K562 (cell line): ENCODE results near the gene ZNF107. TPM values are rescaled to one million over a fixed set of nuclear protein-coding genes. Genes with fewer than 3 reads are reported as not detected.

Experiments used
- DDX20 ChIP-seq: fragments of 450-650 bp; IDR thresholded peaks from 2 replicates; pipeline ENCODE4 v1.6.1; 2016; ENCODE audit warnings: missing genetic modification characterization, low read depth, mild to moderate bottlenecking, missing compliant biosample characterization, moderate library complexity
- E4F1 ChIP-seq: fragments of 250-450 bp; sonication (Bioruptor Pico); IDR thresholded peaks from 2 replicates; pipeline ENCODE4 v1.5.0; 2021; ENCODE audit warnings: mild to moderate bottlenecking, borderline replicate concordance
- FOXJ2 ChIP-seq: fragments of 200-800 bp; sonication (Bioruptor generic); IDR thresholded peaks from 2 replicates; pipeline ENCODE4 v1.6.1; 2016; ENCODE audit warnings: missing genetic modification characterization, missing compliant biosample characterization
- FOXK2 ChIP-seq, 2 experiments: fragments of 450-650 bp; IDR thresholded peaks in 1 of 2; conservative IDR thresholded peaks in 1 of 2; 2 replicates each; pipeline ENCODE4 v1.6.1; 2016; ENCODE audit warnings: low read depth in 2 of 2, mild to moderate bottlenecking in 1 of 2
- JUN ChIP-seq, 2 experiments: sonication (generic) in 1 of 2; formaldehyde crosslinking in 1 of 2; IDR thresholded peaks; 2 replicates each; pipeline versions ENCODE4 v1.6.1 to v1.8.0; 2012 to 2022; ENCODE audit warnings: borderline replicate concordance in 2 of 2, mild to moderate bottlenecking in 2 of 2, improper control_type of control experiment in 1 of 2, low read depth in 1 of 2, low read length in 1 of 2, missing genetic modification reagents in 1 of 2
- KLF1 ChIP-seq: fragments of 450-650 bp; IDR thresholded peaks from 2 replicates; pipeline ENCODE4 v1.6.1; 2016; ENCODE audit warnings: missing genetic modification characterization, missing compliant biosample characterization
- PCBP1 ChIP-seq: fragments of 200-400 bp; formaldehyde crosslinking; IDR thresholded peaks from 2 replicates; pipeline ENCODE4 v1.6.1; 2018; ENCODE audit warnings: mild to moderate bottlenecking, low read depth, low read length; ENCODE audit not compliant: poor library complexity, severe bottlenecking
- PKNOX1 ChIP-seq: fragments of 450-650 bp; IDR thresholded peaks from 2 replicates; pipeline ENCODE4 v1.6.1; 2016
- RBM15 ChIP-seq: fragments of 200-400 bp; formaldehyde crosslinking; IDR thresholded peaks from 2 replicates; pipeline ENCODE4 v1.6.1; 2018; ENCODE audit warnings: mild to moderate bottlenecking, low read length, moderate library complexity; ENCODE audit not compliant: insufficient read depth
- TEAD4 ChIP-seq, 2 experiments: sonication (generic) in 1 of 2; formaldehyde crosslinking in 1 of 2; IDR thresholded peaks; 2 replicates each; pipeline versions ENCODE4 v1.6.1 to v1.8.0; 2012 to 2022; ENCODE audit warnings: borderline replicate concordance in 1 of 2, inconsistent platforms in 1 of 2, low read length in 1 of 2, mild to moderate bottlenecking in 1 of 2, missing genetic modification reagents in 1 of 2
- TSC22D4 ChIP-seq: fragments of 450-650 bp; IDR thresholded peaks from 2 replicates; pipeline ENCODE4 v1.6.1; 2016; ENCODE audit warnings: missing genetic modification characterization, missing biosample characterization, control low read depth
- ZBTB40 ChIP-seq, 2 experiments: fragments of 450-650 bp in 1 of 2; sonication (generic) in 1 of 2; formaldehyde crosslinking in 1 of 2; IDR thresholded peaks; 2 replicates each; pipeline versions ENCODE4 v1.7.1 to v1.9.0; 2016 to 2022; ENCODE audit warnings: inconsistent platforms in 1 of 2, mild to moderate bottlenecking in 1 of 2, missing genetic modification reagents in 1 of 2
- ZNF140 ChIP-seq: fragments of 250-450 bp; sonication (Bioruptor Pico); IDR thresholded peaks from 2 replicates; pipeline ENCODE4 v1.8.0; 2021; ENCODE audit warnings: moderate library complexity, mild to moderate bottlenecking, inconsistent platforms
- ZNF274 ChIP-seq: IDR thresholded peaks from 2 replicates; pipeline ENCODE4 v1.6.1; 2011; ENCODE audit warnings: low read depth, mild to moderate bottlenecking, low read length, moderate library complexity, borderline replicate concordance
- polyA plus RNA-seq, 8 experiments: library from polyadenylated mRNA; depleted of rRNA in 4 of 8; stranded (reverse) in 5 of 8; unstranded in 3 of 8; fragments of >200 nt; fragmentation: Nextera tagmentation in 2 of 8; fragmentation: Illumina TruSeq in 1 of 8; extraction: Ambion mirVana in 2 of 8; extraction: Trizol in 1 of 8; gene quantifications; 2 replicates each; pipeline versions ENCODE4 v1.2.1 to v1.2.3, GENCODE V29; 2011 to 2014; ENCODE audit warnings: inconsistent platforms in 1 of 8, missing spikeins in 1 of 8
- total RNA-seq, 7 experiments: library from RNA; depleted of rRNA in 6 of 7; stranded (reverse); fragments of >200 nt in 6 of 7; fragmentation: Illumina TruSeq in 2 of 7; extraction: Trizol in 2 of 7; gene quantifications; 2 replicates each; pipeline versions ENCODE4 v1.2.1 to v1.2.3, GENCODE V29; 2011 to 2021; ENCODE audit warnings: low replicate concordance in 1 of 7

Gene ZNF107
- total and polyA plus RNA-seq, 9 of the 15 experiments (the other 6 are each of a cell fraction or from before 2014, with no cell fraction given), result 2.4 to 14.2 (median 7.9) TPM

GRCh38 chr7:64744680-64745079 lies 78.7 kb downstream of the ZNF107 start (continued):
- no peak for TF ChIP-seq E4F1 (CRISPR knock-in tag)
- no peak for TF ChIP-seq ZBTB40 (IDR thresholded peaks at IDR 0.05)
- no peak for TF ChIP-seq ZBTB40 (CRISPR knock-in tag; IDR thresholded peaks at IDR 0.05)
- TF ChIP-seq ZNF140 (CRISPR knock-in tag), result no peak
- TF ChIP-seq JUN (IDR thresholded peaks at IDR 0.05; ENCODE audit: borderline replicate concordance, low read depth, low read length), result peak; percentile 63; the same call in 1 of the 2 replicates
- no peak for TF ChIP-seq JUN (CRISPR knock-in tag; IDR thresholded peaks at IDR 0.05; ENCODE audit: borderline replicate concordance)
- TF ChIP-seq KLF1 (tag), result no peak
- no peak for TF ChIP-seq DDX20
- peak; percentile 78 for TF ChIP-seq PKNOX1
- TF ChIP-seq TEAD4 (IDR thresholded peaks at IDR 0.05; ENCODE audit: low read length), result no peak
- TF ChIP-seq TEAD4 (CRISPR knock-in tag; IDR thresholded peaks at IDR 0.05; ENCODE audit: borderline replicate concordance), result no peak
- TF ChIP-seq RBM15, result no peak
- TF ChIP-seq ZNF274, result no peak
- TF ChIP-seq PCBP1, result no peak
- peak; percentile 92 for TF ChIP-seq FOXJ2 (tag)
- TF ChIP-seq TSC22D4 (tag), result no peak
- TF ChIP-seq FOXK2 (conservative IDR thresholded peaks at IDR 0.05 in 1 of 2, IDR thresholded peaks at IDR 0.05 in 1 of 2; ENCODE audit: low read depth in 2 of 2), result peak; percentile 78 to 84
